K562 (cell line): ENCODE results near the gene ICAM3. TPM values are rescaled to one million over a fixed set of nuclear protein-coding genes. Genes with fewer than 3 reads are reported as not detected.
A peak's percentile ranks its signal among the peaks of the same experiment; 100 is the strongest.

ENCODE experiments used
- GMEB1 ChIP-seq: fragments of 250-450 bp; sonication (Bioruptor Pico); IDR thresholded peaks from 2 replicates; pipeline ENCODE4 v1.4.0; 2020; ENCODE audit warnings: mild to moderate bottlenecking
- HSF4 ChIP-seq: fragments of 250-450 bp; sonication (Bioruptor Pico); IDR thresholded peaks from 2 replicates; pipeline ENCODE4 v2.1.2; 2022; ENCODE audit warnings: mild to moderate bottlenecking, moderate library complexity, borderline replicate concordance
- ILK ChIP-seq: fragments of 450-650 bp; IDR thresholded peaks from 2 replicates; pipeline ENCODE4 v1.6.1; 2016; ENCODE audit warnings: missing genetic modification characterization, low read depth, mild to moderate bottlenecking, missing compliant biosample characterization, moderate library complexity, borderline replicate concordance
- MTF1 ChIP-seq: fragments of 250-450 bp; sonication (Bioruptor Pico); IDR thresholded peaks from 2 replicates; pipeline ENCODE4 v1.9.0; 2021; ENCODE audit warnings: moderate library complexity, mild to moderate bottlenecking, inconsistent platforms, borderline replicate concordance
- PRDM10 ChIP-seq: fragments of 450-650 bp; IDR thresholded peaks from 2 replicates; pipeline ENCODE4 v1.6.1; 2018; ENCODE audit not compliant: partially characterized antibody
- SIX5 ChIP-seq, 2 experiments: IDR thresholded peaks; 2 replicates each; pipeline ENCODE4 v1.6.1; 2011; ENCODE audit warnings: low read length in 2 of 2, borderline replicate concordance in 1 of 2, low read depth in 1 of 2, mild to moderate bottlenecking in 1 of 2, moderate library complexity in 1 of 2; ENCODE audit not compliant: insufficient read depth in 1 of 2
- ZNF518B ChIP-seq: fragments of 250-450 bp; sonication (Bioruptor Pico); IDR thresholded peaks from 2 replicates; pipeline ENCODE4 v1.5.0; 2021; ENCODE audit warnings: mild to moderate bottlenecking, moderate library complexity
- ZNF592 ChIP-seq: fragments of 450-650 bp; IDR thresholded peaks from 2 replicates; pipeline ENCODE4 v1.6.1; 2017; ENCODE audit warnings: antibody characterized with exemption, mild to moderate bottlenecking
- ZNF655 ChIP-seq: fragments of 250-450 bp; sonication (Bioruptor Pico); IDR thresholded peaks from 2 replicates; pipeline ENCODE4 v1.5.0; 2021
- ZNF830 ChIP-seq: fragments of 250-450 bp; sonication (Bioruptor Pico); IDR thresholded peaks from 2 replicates; pipeline ENCODE4 v1.5.0; 2021; ENCODE audit warnings: mild to moderate bottlenecking
- polyA plus RNA-seq, 8 experiments: library from polyadenylated mRNA; depleted of rRNA in 4 of 8; stranded (reverse) in 5 of 8; unstranded in 3 of 8; fragments of >200 nt; fragmentation: Nextera tagmentation in 2 of 8; fragmentation: Illumina TruSeq in 1 of 8; extraction: Ambion mirVana in 2 of 8; extraction: Trizol in 1 of 8; gene quantifications; 2 replicates each; pipeline versions ENCODE4 v1.2.1 to v1.2.3, GENCODE V29; 2011 to 2014; ENCODE audit warnings: inconsistent platforms in 1 of 8, missing spikeins in 1 of 8
- total RNA-seq, 7 experiments: library from RNA; depleted of rRNA in 6 of 7; stranded (reverse); fragments of >200 nt in 6 of 7; fragmentation: Illumina TruSeq in 2 of 7; extraction: Trizol in 2 of 7; gene quantifications; 2 replicates each; pipeline versions ENCODE4 v1.2.1 to v1.2.3, GENCODE V29; 2011 to 2021; ENCODE audit warnings: low replicate concordance in 1 of 7

ICAM3 gene
- total and polyA plus RNA-seq, 9 of the 15 experiments (the other 6 are each of a cell fraction or from before 2014, with no cell fraction given) = 6.5 to 39.5 (median 24.2) TPM

GRCh38 chr19:10292789-10293636 is 46.4 kb downstream of the ICAM3 start (continued):
- TF ChIP-seq GMEB1 (CRISPR knock-in tag) (no peak), ILK (tag) (no peak), ZNF518B (no peak), PRDM10 (peak; percentile 97), ZNF830 (no peak), ZNF592 (0 out of 2 replicates have a peak, but pooled peaks have one; percentile 40), HSF4 (CRISPR knock-in tag) (no peak), MTF1 (CRISPR knock-in tag) (no peak), ZNF655 (CRISPR knock-in tag) (no peak), SIX5 (IDR thresholded peaks at IDR 0.05; ENCODE audit: borderline replicate concordance in 1 of 2, insufficient read depth in 1 of 2, low read depth in 1 of 2, low read length in 2 of 2) (no peak)
